RWPE1 (cell line): ENCODE results near the gene IFI30.

Experiments
- CTCF ChIA-PET: fragments of 350-600 bp; sonication (Branson Sonifier 250); formaldehyde crosslinking; extraction: SDS; loops from one replicate; lab custom pipeline; 2021; lab: Yijun Ruan, JAX
- POLR2A ChIA-PET: fragments of 400-600 bp; formaldehyde crosslinking; extraction: SDS; loops from one replicate; lab custom pipeline; 2020; ENCODE audit warnings: antibody characterized with exemption; ENCODE audit not compliant: low non-redundant PET; lab: Yijun Ruan, JAX
- DNase-seq: peaks from one replicate; pipeline ENCODE4 v3.0.0; 2012; ENCODE audit warnings: low spot score
- H3K27ac ChIP-seq: fragments of 450-650 bp; 2 replicates; pipeline ENCODE4 v1.5.1; 2017
- CTCF ChIP-seq: fragments of 450-650 bp; conservative IDR thresholded peaks from 2 replicates; pipeline ENCODE4 v1.5.1; 2017; ENCODE audit warnings: low read depth, mild to moderate bottlenecking

Gene IFI30

GRCh38 chr19:18143902-18144301 lies 29.7 kb upstream of the IFI30 start:
- ChIA-PET POLR2A (no interaction called here), CTCF (interaction anchor here (0.7 kb wide), 1 partner anchor 108 kb away, joined by 4 read pairs; no protein-coding TSS in a partner anchor)

GRCh38 chr19:18144361-18144760 lies 29.3 kb upstream of the IFI30 start:
- DNase-seq, result no peak
- H3K27ac ChIP-seq, result no peak overlapping the region
- ChIA-PET POLR2A (no interaction called here), CTCF (interaction anchor here (0.7 kb wide), 1 partner anchor 107 kb away, joined by 4 read pairs; no protein-coding TSS in a partner anchor)
- TF ChIP-seq CTCF, result no peak

More at GRCh38 chr19:18143902-18144301, 29.7 kb upstream of the IFI30 start:
- TF ChIP-seq CTCF, result no peak
- H3K27ac ChIP-seq, result no peak overlapping the region
- no peak for DNase-seq

- ChIA-PET POLR2A (no interaction called here), CTCF (no interaction called here)
- no peak for TF ChIP-seq CTCF
- DNase-seq, result no peak
- H3K27ac ChIP-seq, result no peak overlapping the region
Measured at GRCh38 chr19:18144906-18145305, 28.7 kb upstream of the IFI30 start.

GRCh38 chr19:18145391-18145999 lies 28.1 kb upstream of the IFI30 start:
- CTCF ChIA-PET, result no interaction called here
- TF ChIP-seq CTCF, result no peak
- no peak overlapping the region for H3K27ac ChIP-seq
- DNase-seq, result no peak
- POLR2A ChIA-PET, result no interaction called here

GRCh38 chr19:18147396-18147795 lies 26.2 kb upstream of the IFI30 start:
- ChIA-PET CTCF (no interaction called here), POLR2A (no interaction called here)
- DNase-seq, result no peak
- peak overlapping the region; percentile 99 for H3K27ac ChIP-seq
- no peak for TF ChIP-seq CTCF

GRCh38 chr19:18149596-18149975 lies 24.0 kb upstream of the IFI30 start:
- peak overlapping the region; percentile 99 for H3K27ac ChIP-seq
- TF ChIP-seq CTCF, result no peak
- ChIA-PET CTCF (no interaction called here), POLR2A (no interaction called here)
- DNase-seq, result no peak
